Activated naive CD8-positive, alpha-beta T cell (primary cell): ENCODE data around the gene TPCN1.

Experiments used
- H3K27ac Mint-ChIP-seq: one replicate; pipeline ENCODE4 v1.8.0; 2021; ENCODE audit warnings: mixed read lengths
- H3K27me3 Mint-ChIP-seq: one replicate; pipeline ENCODE4 v1.8.0; 2021; ENCODE audit warnings: mixed read lengths
- H3K36me3 Mint-ChIP-seq: one replicate; pipeline ENCODE4 v1.8.0; 2021; ENCODE audit warnings: mixed read lengths
- H3K4me1 Mint-ChIP-seq: one replicate; pipeline ENCODE4 v1.8.0; 2021; ENCODE audit warnings: low read depth, mixed read lengths
- H3K4me3 Mint-ChIP-seq: one replicate; pipeline ENCODE4 v1.8.0; 2021; ENCODE audit warnings: mild to moderate bottlenecking, mixed read lengths
- H3K9me3 Mint-ChIP-seq: one replicate; pipeline ENCODE4 v1.8.0; 2021; ENCODE audit warnings: low read depth, mixed read lengths

The TPCN1 gene

GRCh38 chr12:113285679-113286610 lies 64.7 kb downstream of the TPCN1 start:
- Mint-ChIP-seq H3K27me3 (no peaks in the 10 kb centered on the region), H3K27ac (no peak overlapping the region), H3K36me3 (no peaks in the 10 kb centered on the region), H3K4me1 (no peaks in the 10 kb centered on the region), H3K4me3 (no peak overlapping the region), H3K9me3 (no peaks in the 10 kb centered on the region)

GRCh38 chr12:113286712-113287111 lies 65.4 kb downstream of the TPCN1 start:
- H3K27me3 Mint-ChIP-seq = no peaks in the 10 kb centered on the region
- H3K36me3 Mint-ChIP-seq = no peaks in the 10 kb centered on the region
- no peaks in the 10 kb centered on the region for H3K4me1 Mint-ChIP-seq
- no peak overlapping the region for H3K27ac Mint-ChIP-seq
- no peaks in the 10 kb centered on the region for H3K9me3 Mint-ChIP-seq
- no peak overlapping the region for H3K4me3 Mint-ChIP-seq

GRCh38 chr12:113287146-113287898 lies 66.1 kb downstream of the TPCN1 start:
- no peaks in the 10 kb centered on the region for H3K27me3 Mint-ChIP-seq
- no peaks in the 10 kb centered on the region for H3K9me3 Mint-ChIP-seq
- no peak overlapping the region for H3K27ac Mint-ChIP-seq
- H3K36me3 Mint-ChIP-seq = no peaks in the 10 kb centered on the region
- no peaks in the 10 kb centered on the region for H3K4me1 Mint-ChIP-seq
- H3K4me3 Mint-ChIP-seq = no peak overlapping the region

- Mint-ChIP-seq H3K9me3 (no peaks in the 10 kb centered on the region), H3K27ac (no peak overlapping the region), H3K4me3 (no peak overlapping the region), H3K27me3 (no peaks in the 10 kb centered on the region), H3K4me1 (no peaks in the 10 kb centered on the region), H3K36me3 (no peaks in the 10 kb centered on the region)
Measured at GRCh38 chr12:113287899-113288282, 66.6 kb downstream of the TPCN1 start.

- H3K4me1 Mint-ChIP-seq = no peaks in the 10 kb centered on the region
- H3K9me3 Mint-ChIP-seq = no peaks in the 10 kb centered on the region
- no peaks in the 10 kb centered on the region for H3K27me3 Mint-ChIP-seq
- H3K27ac Mint-ChIP-seq = peak overlapping the region; percentile 16
- H3K36me3 Mint-ChIP-seq = no peaks in the 10 kb centered on the region
- H3K4me3 Mint-ChIP-seq = no peak overlapping the region
Measured at GRCh38 chr12:113289361-113289760, 68.1 kb downstream of the TPCN1 start.

GRCh38 chr12:113290506-113290905 lies 69.2 kb downstream of the TPCN1 start:
- H3K9me3 Mint-ChIP-seq = no peaks in the 10 kb centered on the region
- no peak overlapping the region for H3K27ac Mint-ChIP-seq
- no peaks in the 10 kb centered on the region for H3K4me1 Mint-ChIP-seq
- no peaks in the 10 kb centered on the region for H3K36me3 Mint-ChIP-seq
- H3K4me3 Mint-ChIP-seq = no peak overlapping the region
- H3K27me3 Mint-ChIP-seq = no peaks in the 10 kb centered on the region

GRCh38 chr12:113291586-113291985 lies 70.3 kb downstream of the TPCN1 start:
- no peaks in the 10 kb centered on the region for H3K27me3 Mint-ChIP-seq
- no peaks in the 10 kb centered on the region for H3K4me1 Mint-ChIP-seq
- peak overlapping the region; percentile 8 for H3K27ac Mint-ChIP-seq
- H3K4me3 Mint-ChIP-seq = no peak overlapping the region
- no peaks in the 10 kb centered on the region for H3K36me3 Mint-ChIP-seq
- no peaks in the 10 kb centered on the region for H3K9me3 Mint-ChIP-seq

- Mint-ChIP-seq H3K4me3 (no peak overlapping the region), H3K36me3 (no peaks in the 10 kb centered on the region)
Measured at GRCh38 chr12:113292091-113292490, 70.8 kb downstream of the TPCN1 start.

GRCh38 chr12:113292547-113292946 lies 71.3 kb downstream of the TPCN1 start:
- peak overlapping the region; percentile 51 for H3K27ac Mint-ChIP-seq
- H3K4me3 Mint-ChIP-seq = no peak overlapping the region
- no peaks in the 10 kb centered on the region for H3K9me3 Mint-ChIP-seq
- H3K36me3 Mint-ChIP-seq = no peaks in the 10 kb centered on the region
- H3K4me1 Mint-ChIP-seq = no peaks in the 10 kb centered on the region
- H3K27me3 Mint-ChIP-seq = no peaks in the 10 kb centered on the region

More at GRCh38 chr12:113292091-113292490, 70.8 kb downstream of the TPCN1 start:
- H3K27me3 Mint-ChIP-seq = no peaks in the 10 kb centered on the region
- H3K9me3 Mint-ChIP-seq = no peaks in the 10 kb centered on the region
- peak overlapping the region; percentile 51 for H3K27ac Mint-ChIP-seq
- H3K4me1 Mint-ChIP-seq = no peaks in the 10 kb centered on the region

- H3K9me3 Mint-ChIP-seq = no peaks in the 10 kb centered on the region
- H3K27me3 Mint-ChIP-seq = no peaks in the 10 kb centered on the region
- no peaks in the 10 kb centered on the region for H3K36me3 Mint-ChIP-seq
- H3K4me1 Mint-ChIP-seq = no peaks in the 10 kb centered on the region
- H3K4me3 Mint-ChIP-seq = no peak overlapping the region
- H3K27ac Mint-ChIP-seq = peak overlapping the region; percentile 16
Measured at GRCh38 chr12:113293100-113293499, 71.8 kb downstream of the TPCN1 start.

- H3K9me3 Mint-ChIP-seq = no peaks in the 10 kb centered on the region
- H3K4me3 Mint-ChIP-seq = no peak overlapping the region
- H3K4me1 Mint-ChIP-seq = no peaks in the 10 kb centered on the region
- no peaks in the 10 kb centered on the region for H3K27me3 Mint-ChIP-seq
- no peaks in the 10 kb centered on the region for H3K36me3 Mint-ChIP-seq
- peak overlapping the region; percentile 66 for H3K27ac Mint-ChIP-seq
Measured at GRCh38 chr12:113295886-113296556, 74.8 kb downstream of the TPCN1 start.

GRCh38 chr12:113296557-113297213 lies 75.4 kb downstream of the TPCN1 start:
- no peaks in the 10 kb centered on the region for H3K9me3 Mint-ChIP-seq
- no peaks in the 10 kb centered on the region for H3K27me3 Mint-ChIP-seq
- H3K36me3 Mint-ChIP-seq = peaks cover 1% of the 10 kb centered on the region
- H3K4me1 Mint-ChIP-seq = peaks cover 2% of the 10 kb centered on the region
- H3K4me3 Mint-ChIP-seq = no peak overlapping the region
- H3K27ac Mint-ChIP-seq = peak overlapping the region; percentile 66

- H3K4me3 Mint-ChIP-seq = no peak overlapping the region
- H3K36me3 Mint-ChIP-seq = peaks cover 2% of the 10 kb centered on the region
- H3K27ac Mint-ChIP-seq = no peak overlapping the region
- peaks cover 3% of the 10 kb centered on the region for H3K4me1 Mint-ChIP-seq
- no peaks in the 10 kb centered on the region for H3K27me3 Mint-ChIP-seq
- no peaks in the 10 kb centered on the region for H3K9me3 Mint-ChIP-seq
Measured at GRCh38 chr12:113297214-113297587, 75.9 kb downstream of the TPCN1 start.

- Mint-ChIP-seq H3K9me3 (no peaks in the 10 kb centered on the region), H3K4me1 (peaks cover 8% of the 10 kb centered on the region), H3K27me3 (no peaks in the 10 kb centered on the region), H3K36me3 (peaks cover 5% of the 10 kb centered on the region), H3K27ac (peak overlapping the region; percentile 58), H3K4me3 (no peak overlapping the region)
Measured at GRCh38 chr12:113297621-113298471, 76.6 kb downstream of the TPCN1 start.
